ENCODE data around the gene BTRC.

BTRC gene

GRCh38 chr10:101355072-101355706 is 1.2 kb downstream of the BTRC start:
- Histone ChIP-seq H4K20me1 (ENCODE audit: low read depth, low read length) (no peaks in the 10 kb centered on the region), H2AFZ (ENCODE audit: low read depth, low read length, severe bottlenecking) (no peak overlapping the region), H3K4me2 (ENCODE audit: low read depth, low read length, poor library complexity, severe bottlenecking) (peak overlapping the region; percentile 67), H3K9me3 (ENCODE audit: insufficient read depth, low read length) (no peaks in the 10 kb centered on the region), H3K79me2 (ENCODE audit: insufficient read depth, low read length) (no peaks in the 10 kb centered on the region), H3K36me3 (ENCODE audit: low read length) (no peaks in the 10 kb centered on the region; the same call in 1 of the 2 replicates), H3K27ac (ENCODE audit: low read depth, low read length) (no peak overlapping the region), H3K27me3 (ENCODE audit: low read length) (no peaks in the 10 kb centered on the region), H3K9ac (ENCODE audit: low read length) (peak overlapping the region; percentile 76; the same call in 1 of the 2 replicates), H3K4me3 (ENCODE audit: insufficient read depth, low read length, poor library complexity, severe bottlenecking) (no peak overlapping the region), H3F3A (ENCODE audit: insufficient read depth) (0 out of 2 replicates have a peak, but pooled peaks cover 6% of the 10 kb centered on the region), H3K9me2 (replicated peaks; ENCODE audit: insufficient read depth, low read length) (no peaks in the 10 kb centered on the region)
- TF ChIP-seq CTCF (IDR thresholded peaks at IDR 0.05; ENCODE audit: insufficient read depth, low read length, poor library complexity, severe bottlenecking) (no peak), EZH2phosphoT487 (conservative IDR thresholded peaks at IDR 0.05; ENCODE audit: low read length) (no peak)

- no peaks in the 10 kb centered on the region for H4K20me1 ChIP-seq (ENCODE audit: low read depth, low read length)
- H3K36me3 ChIP-seq (ENCODE audit: low read length) = no peaks in the 10 kb centered on the region; the same call in 1 of the 2 replicates
- no peak overlapping the region for H3K4me2 ChIP-seq (ENCODE audit: low read depth, low read length, poor library complexity, severe bottlenecking)
- no peak overlapping the region for H2AFZ ChIP-seq (ENCODE audit: low read depth, low read length, severe bottlenecking)
- no peak overlapping the region for H3K27ac ChIP-seq (ENCODE audit: low read depth, low read length)
- no peak overlapping the region for H3K9ac ChIP-seq (ENCODE audit: low read length)
- H3K9me3 ChIP-seq (ENCODE audit: insufficient read depth, low read length) = no peaks in the 10 kb centered on the region
- TF ChIP-seq EZH2phosphoT487 (conservative IDR thresholded peaks at IDR 0.05; ENCODE audit: low read length) (no peak), CTCF (IDR thresholded peaks at IDR 0.05; ENCODE audit: insufficient read depth, low read length, poor library complexity, severe bottlenecking) (no peak)
- H3K9me2 ChIP-seq (replicated peaks; ENCODE audit: insufficient read depth, low read length) = no peaks in the 10 kb centered on the region
- H3K4me3 ChIP-seq (ENCODE audit: insufficient read depth, low read length, poor library complexity, severe bottlenecking) = no peak overlapping the region
- H3K79me2 ChIP-seq (ENCODE audit: insufficient read depth, low read length) = no peaks in the 10 kb centered on the region
- H3F3A ChIP-seq (ENCODE audit: insufficient read depth) = 0 out of 2 replicates have a peak, but pooled peaks cover 6% of the 10 kb centered on the region
- H3K27me3 ChIP-seq (ENCODE audit: low read length) = no peaks in the 10 kb centered on the region
Observed at GRCh38 chr10:101356132-101356531, 2.2 kb downstream of the BTRC start.

- no peak for TF ChIP-seq CTCF (IDR thresholded peaks at IDR 0.05; ENCODE audit: insufficient read depth, low read length, poor library complexity, severe bottlenecking)
- no peak for TF ChIP-seq EZH2phosphoT487 (conservative IDR thresholded peaks at IDR 0.05; ENCODE audit: low read length)
- H3K79me2 ChIP-seq (ENCODE audit: insufficient read depth, low read length) = no peaks in the 10 kb centered on the region
Observed at GRCh38 chr10:101357958-101358357, 4.0 kb downstream of the BTRC start.

More at GRCh38 chr10:101357958-101358357, 4.0 kb downstream of the BTRC start:
- Histone ChIP-seq H4K20me1 (ENCODE audit: low read depth, low read length) (no peaks in the 10 kb centered on the region), H3K9me2 (replicated peaks; ENCODE audit: insufficient read depth, low read length) (no peaks in the 10 kb centered on the region), H3K36me3 (ENCODE audit: low read length) (no peaks in the 10 kb centered on the region; the same call in 1 of the 2 replicates), H3K9ac (ENCODE audit: low read length) (no peak overlapping the region), H2AFZ (ENCODE audit: low read depth, low read length, severe bottlenecking) (no peak overlapping the region), H3K9me3 (ENCODE audit: insufficient read depth, low read length) (no peaks in the 10 kb centered on the region), H3K27me3 (ENCODE audit: low read length) (no peaks in the 10 kb centered on the region), H3K4me2 (ENCODE audit: low read depth, low read length, poor library complexity, severe bottlenecking) (no peak overlapping the region), H3K4me3 (ENCODE audit: insufficient read depth, low read length, poor library complexity, severe bottlenecking) (no peak overlapping the region), H3F3A (ENCODE audit: insufficient read depth) (0 out of 2 replicates have a peak, but pooled peaks cover 6% of the 10 kb centered on the region), H3K27ac (ENCODE audit: low read depth, low read length) (no peak overlapping the region)
